Left cardiac atrium (tissue), 4 donors: ENCODE results near the gene LIF. TPM values are rescaled to one million over a fixed set of nuclear protein-coding genes. Genes with fewer than 3 reads are reported as not detected.
A peak's percentile ranks its signal among the peaks of the same experiment; 100 is the strongest.
"Not testable (repeated sequence)": the region's sequence is repeated elsewhere in the genome, so short reads cannot be mapped to it uniquely, and the experiment has no call there.

Experiments used
- ATAC-seq, 2 donors: fragments of 200-7000 bp; cut with Tn5 transposase; one replicate each; pipeline ENCODE4 v1.9.1; 2020; ENCODE audit warnings: mild to moderate bottlenecking in 2 of 2, moderate library complexity in 2 of 2
- DNase-seq: peaks from one replicate; pipeline ENCODE4 v3.0.0-alpha.2; 2020
- intact Hi-C, 2 donors: fragments of 100-400 bp; cut with DNase I; formaldehyde crosslinking; loops; one replicate each; pipeline versions ENCODE4 v1.14.1 to v1.15.1; 2022 to 2023
- total RNA-seq, 2 donors: library from RNA; stranded (reverse); fragmentation: NEBNext Ultra II Directional; extraction: Animal tissue kit (Norgen Biotek cat#: 25700); gene quantifications; one replicate each; pipeline ENCODE4 v1.2.1, GENCODE V29; 2021
- donor health status: DM: no; HTN: yes; CAD: no.
- donor health status: DM: no; HTN: yes; CAD: no; lungs with severe emphysema.
- donor health status: DM: yes; HTN: yes; CAD: no.
- donor health status: Dilated cardiomyopathy.

The LIF gene
- total RNA-seq, 2 donors from 2014 or later, result 0.94 to 7.0 TPM

DNA sequence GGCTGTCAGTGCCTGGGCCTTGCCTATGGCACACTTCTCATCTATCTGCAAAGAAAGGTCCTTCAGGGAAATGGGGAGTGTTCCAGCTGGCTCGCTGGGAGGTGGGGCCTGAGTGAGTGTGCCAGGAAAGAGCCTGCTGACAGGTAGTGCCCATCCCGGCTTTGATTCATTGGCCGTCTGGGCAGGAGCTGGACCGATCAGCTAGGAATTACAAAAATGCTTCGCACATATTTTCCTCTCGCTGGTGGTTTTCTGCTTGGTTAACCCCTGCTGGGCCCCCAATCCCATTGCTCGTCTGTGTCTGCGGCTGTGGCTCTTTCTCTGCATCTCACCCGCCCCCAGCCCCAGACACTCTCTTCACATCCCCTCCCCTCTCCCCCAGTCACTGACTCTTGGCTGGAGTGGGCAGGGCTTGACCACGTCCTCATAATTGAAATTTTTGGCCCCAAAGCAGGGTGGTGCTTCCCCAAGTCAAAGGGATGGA, 10.8 kb downstream of the LIF start:
- DNase-seq (no peak), ATAC-seq (peak; percentile 42 to 77)
- intact Hi-C loops, result no loop called here

DNA sequence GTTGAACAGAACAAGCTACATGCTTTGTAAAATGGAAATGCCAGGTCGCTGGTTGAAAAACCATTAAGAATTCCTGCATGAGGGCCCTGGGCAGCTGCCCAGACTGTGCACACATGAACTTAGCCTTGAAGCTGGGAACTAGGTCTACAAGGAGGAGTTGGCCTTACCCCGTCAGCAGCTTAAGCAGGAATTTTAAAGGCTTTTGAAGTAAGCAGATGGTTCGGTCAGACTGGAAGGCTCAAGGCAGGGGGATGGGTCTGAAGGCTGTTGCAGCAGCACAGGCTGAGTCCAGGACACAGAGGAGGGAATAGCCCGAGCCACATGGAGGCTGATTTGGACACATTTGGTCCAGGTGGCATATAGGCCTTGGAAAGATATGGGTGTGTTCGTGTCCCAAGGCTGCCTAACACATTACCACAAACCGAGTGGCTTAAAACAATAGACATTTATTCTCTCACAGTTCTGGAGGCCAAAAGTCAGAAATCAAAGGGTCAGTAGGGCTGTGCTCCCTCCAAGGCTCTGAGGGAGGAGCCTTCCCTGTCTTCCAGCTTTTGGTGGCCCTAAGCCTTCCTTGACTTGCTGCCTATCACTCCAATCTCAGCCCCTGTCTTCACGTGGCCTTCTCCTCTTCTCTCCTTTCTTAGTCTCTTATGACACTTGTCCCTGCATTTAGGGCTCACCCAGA, 11.6 kb downstream of the LIF start:
- DNase-seq (no peak), ATAC-seq (peak in 1 of 2 donors; percentile 28)
- intact Hi-C loops, result no loop called here

DNA sequence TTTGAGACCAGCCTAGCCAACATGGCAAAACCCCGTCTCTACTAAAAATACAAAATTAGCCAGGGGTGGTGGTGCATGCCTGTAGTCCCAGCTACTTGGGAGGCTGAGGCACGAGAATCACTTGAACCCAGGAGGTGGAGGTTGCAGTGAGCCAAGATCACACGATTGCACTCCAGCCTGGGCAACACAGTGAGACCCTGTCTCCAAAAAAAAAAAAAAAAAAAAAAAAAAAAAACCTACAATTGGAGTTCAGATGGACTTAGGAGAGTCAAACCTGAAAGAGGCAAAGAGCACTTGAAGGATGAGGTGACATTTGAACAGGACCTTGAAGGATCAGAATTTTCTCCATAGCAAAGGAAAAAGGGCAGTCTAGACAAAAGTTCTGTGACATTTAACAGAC, 12.2 kb downstream of the LIF start:
- intact Hi-C loops, ATAC-seq, DNase-seq: not testable (repeated sequence)

DNA sequence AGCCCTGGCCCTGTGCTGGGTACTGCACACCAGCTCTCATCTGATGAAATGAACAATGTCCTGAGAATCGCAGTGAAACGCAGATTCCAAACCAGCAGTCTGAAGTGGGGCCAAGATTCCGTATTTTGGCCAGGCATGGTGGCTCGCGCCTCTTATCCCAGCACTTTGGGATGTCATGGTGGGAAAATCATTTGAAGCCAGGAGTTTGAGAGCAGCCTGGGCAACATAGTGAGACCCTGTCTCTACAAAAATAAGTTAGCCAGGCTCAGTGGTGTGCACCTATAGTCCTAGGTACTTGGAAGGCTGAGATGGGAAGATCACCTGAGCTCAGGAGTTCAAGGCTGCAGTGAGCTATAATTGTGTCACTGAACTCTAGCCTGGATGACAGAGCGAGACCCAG, 13.0 kb downstream of the LIF start:
- intact Hi-C loops, result no loop called here
- no peak for ATAC-seq
- no peak for DNase-seq

DNA sequence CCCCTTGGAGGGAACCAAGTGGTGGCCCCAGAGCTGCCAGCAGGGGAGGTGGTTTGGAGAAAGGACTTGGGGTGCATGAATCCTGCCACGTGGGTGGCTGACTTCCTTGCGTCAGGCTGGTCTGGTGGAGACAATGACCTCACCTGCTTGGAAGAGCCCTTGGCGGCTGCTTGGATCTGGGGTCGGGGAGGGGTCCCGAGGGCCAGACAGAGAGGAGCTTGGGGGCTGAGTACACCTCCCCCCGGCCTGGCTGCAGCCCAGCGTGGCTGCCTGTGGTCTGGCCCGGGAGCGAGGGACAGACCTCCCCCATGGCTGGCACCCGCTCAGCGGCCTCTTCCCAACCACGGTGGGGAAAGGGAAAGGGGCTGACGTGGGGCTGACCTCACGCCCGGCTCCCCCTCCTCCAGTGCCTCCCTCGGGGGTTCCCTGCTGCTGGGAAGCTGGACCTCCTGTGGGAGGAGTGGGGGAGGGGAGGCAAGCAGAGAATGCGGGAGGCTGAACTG, 13.8 kb downstream of the LIF start:
- DNase-seq (no peak), ATAC-seq (no peak)
- intact Hi-C loops, result no loop called here

DNA sequence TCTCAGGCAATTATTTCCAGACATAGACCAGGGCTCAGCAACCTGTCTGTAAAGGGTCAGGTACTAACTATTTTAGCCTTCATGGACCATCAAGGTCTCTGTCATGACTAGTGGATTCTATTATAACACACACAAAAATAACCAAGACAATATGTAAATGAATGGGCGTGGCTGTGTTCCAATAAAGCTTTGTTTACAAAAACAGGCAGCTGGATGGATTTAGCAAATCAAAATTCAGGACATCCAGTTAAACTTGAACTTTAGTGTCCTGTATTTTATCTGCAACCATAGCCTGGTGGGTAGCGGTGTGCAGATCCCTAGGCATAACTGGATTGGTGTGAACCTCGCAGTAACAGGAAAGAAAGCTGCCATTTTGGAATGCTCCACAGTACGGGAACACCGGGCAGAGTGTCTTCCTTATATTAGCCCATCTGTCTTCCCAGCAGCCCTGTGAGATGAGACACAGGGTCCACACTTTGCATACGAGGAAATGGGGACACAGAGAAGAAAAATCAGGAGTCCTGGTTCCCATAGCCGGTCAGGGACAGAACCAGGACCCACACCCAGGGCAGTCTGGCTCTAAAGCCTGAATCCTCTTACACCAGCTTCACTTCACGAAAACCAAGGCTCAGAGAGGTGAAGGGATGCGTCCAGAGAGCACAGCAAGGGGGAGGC, 15.6 kb downstream of the LIF start:
- ATAC-seq (no peak), DNase-seq (no peak)
- intact Hi-C loops, result no loop called here

DNA sequence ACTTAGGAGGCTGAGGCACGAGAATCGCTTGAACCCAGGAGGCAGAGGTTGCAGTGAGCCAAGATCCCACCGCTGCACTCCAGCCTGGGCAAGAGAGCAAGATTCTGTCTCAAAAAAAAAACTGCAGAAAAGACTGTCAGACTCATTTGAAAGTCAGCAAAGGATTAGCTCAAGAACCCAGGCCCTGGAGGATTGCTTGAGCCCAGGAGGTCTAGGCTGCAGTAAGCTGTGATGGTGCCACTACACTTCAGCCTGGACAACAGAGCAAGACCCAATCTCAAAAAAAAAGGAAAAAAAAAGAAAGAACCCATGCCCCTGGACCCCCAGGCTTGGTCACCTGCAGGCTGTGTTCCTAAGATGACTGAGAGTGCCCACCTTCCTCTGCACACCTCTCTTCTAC, 16.2 kb downstream of the LIF start:
- intact Hi-C loops, result no loop called here
- DNase-seq, result no peak
- no peak for ATAC-seq

DNA sequence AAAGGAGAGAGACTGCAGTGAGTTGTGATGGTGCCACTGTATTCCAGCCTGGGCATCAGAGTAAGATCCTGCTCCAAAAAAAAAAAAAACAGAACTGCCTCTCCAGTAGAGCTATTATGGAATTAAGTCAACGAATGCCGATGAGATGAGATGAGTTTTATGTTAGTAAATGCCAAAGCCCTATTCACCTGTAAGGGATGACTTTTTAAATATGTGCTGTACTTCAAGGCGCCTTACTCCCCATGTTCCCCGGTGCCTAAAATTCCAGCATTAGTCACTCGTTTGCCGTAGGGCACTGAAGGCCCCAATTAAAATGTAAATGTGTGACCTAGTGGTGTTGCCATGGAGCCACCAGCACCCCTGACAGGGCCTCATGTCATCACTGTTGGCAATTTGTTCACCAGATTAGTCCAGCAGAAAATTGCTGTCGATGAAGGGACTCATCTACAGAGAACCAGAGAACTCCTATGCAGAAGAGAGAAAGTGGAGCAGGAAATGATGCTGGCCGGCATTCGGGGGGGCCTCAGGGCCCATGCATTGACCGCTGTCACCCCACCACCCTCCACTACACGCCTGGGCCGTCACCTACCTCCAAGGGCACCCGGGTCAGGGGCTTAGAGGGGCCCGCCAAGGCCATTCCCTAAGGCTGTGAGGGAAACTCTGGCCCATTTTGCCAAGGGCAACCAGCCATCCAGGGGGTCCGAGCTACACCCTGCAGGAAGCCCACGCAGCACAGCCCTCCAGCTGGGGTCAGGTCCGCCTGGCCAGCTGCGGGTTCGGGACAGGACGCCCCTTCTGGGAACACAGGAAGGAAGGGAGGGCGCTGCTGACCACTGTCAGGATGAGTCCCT, 17.8 kb downstream of the LIF start:
- intact Hi-C loops, result no loop called here
- ATAC-seq (no peak), DNase-seq (no peak)

DNA sequence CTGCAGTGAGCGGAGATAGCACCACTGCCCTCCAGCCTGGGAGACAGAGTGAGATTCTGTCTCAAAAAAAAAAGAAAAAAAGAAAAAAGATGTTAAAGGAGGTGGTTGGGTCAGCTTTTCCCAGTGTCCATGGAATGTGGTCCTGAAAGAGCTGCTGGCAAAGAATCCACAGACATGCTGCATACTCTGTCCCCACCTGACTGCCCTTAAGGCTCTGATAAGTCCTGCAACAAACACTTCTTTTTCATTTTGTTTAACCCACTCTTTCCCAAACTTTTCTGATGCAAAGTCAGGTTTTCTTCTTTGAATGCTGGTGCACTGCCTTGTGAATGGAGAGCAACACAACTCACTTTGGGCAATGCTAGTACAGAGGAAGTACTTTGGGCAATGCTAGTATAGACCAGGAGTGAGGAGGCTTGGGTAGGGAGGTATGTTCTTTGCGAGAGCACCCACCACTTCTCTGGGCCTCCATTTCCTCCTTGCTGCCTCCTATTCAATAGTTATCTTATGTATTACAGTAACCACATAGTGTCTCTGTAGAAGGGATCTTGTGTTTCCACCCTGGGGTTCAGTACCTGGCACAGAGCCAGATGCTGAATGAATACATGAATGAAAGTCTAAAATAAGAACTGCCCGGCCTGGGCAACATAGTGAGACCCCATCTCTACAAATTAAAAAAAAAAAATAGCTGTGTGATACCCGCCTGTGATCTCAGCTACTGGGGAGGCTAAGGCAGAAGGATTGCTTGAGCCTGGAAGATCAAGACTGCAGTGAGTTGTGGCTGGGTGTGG, 18.9 kb downstream of the LIF start:
- DNase-seq (no peak), ATAC-seq (no peak)
- intact Hi-C loops, result no loop called here

DNA sequence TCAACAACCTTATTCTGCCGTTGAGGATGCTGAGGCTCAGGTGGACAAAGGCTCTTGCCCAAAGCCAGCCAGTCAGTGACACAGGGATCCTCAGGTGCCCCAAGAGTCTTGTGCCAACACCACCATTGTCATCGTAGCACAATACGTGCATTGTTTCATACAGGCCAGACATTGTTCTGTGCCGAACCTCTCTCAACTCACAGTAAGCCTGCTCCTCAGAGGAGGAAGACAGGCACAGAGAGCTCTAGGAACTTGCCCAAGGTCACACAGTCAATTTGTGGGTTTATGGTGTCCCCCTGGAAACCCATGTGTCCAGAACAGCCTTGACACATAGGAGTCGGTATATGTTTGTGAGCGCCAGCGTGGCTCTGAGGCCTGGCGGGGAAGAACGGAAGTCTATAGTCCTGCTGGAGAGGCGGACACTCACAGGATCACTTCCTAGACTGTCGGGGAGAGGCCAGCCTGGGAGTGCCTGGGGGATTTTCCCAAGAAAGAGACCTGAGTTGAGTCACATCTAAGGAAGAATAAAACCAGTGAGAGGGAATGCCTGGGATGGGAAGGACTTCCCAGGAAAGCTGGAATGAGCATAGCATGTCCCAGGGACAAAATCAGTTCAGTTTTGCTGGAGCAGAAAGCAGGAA, 20.2 kb downstream of the LIF start:
- no peak for DNase-seq
- no peak for ATAC-seq

DNA sequence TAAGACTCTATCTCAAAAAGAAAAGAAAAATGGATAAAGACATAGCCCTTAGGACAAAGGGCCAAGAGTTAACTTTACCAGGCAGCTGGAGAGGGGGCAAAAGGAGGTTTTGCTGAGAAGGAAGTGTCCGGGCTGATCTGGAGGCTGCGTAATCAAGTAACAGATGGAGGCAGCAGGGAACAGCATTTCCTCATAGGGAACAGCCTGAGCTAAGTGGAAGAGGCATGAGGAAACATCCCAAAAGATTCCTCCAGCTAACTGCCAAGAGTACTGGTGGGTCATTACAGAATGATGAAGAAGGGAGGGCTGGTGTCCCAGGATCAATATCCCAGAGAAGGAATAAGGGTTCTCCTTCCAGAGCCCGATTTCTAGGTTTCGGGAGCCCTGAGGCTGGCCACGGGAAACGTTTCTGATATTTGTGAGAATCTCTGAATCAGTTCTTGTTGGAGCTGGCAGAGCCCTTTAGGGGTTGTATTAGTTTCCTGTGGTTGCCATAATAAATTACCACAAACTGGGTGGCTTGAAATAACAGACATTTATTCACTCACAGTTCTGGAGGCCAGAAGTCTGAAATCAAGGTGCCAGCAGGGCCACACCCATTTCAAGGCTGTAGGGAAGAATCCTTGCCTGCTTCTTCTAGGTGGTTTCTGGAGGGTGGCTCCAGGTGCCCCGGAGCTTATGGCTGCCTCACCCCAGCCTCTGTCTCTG, 21.2 kb downstream of the LIF start:
- no peak for ATAC-seq
- intact Hi-C loops, result no loop called here
- no peak for DNase-seq

More for the DNA sequence above, 20.2 kb downstream of the LIF start:
- intact Hi-C loops, result no loop called here

DNA sequence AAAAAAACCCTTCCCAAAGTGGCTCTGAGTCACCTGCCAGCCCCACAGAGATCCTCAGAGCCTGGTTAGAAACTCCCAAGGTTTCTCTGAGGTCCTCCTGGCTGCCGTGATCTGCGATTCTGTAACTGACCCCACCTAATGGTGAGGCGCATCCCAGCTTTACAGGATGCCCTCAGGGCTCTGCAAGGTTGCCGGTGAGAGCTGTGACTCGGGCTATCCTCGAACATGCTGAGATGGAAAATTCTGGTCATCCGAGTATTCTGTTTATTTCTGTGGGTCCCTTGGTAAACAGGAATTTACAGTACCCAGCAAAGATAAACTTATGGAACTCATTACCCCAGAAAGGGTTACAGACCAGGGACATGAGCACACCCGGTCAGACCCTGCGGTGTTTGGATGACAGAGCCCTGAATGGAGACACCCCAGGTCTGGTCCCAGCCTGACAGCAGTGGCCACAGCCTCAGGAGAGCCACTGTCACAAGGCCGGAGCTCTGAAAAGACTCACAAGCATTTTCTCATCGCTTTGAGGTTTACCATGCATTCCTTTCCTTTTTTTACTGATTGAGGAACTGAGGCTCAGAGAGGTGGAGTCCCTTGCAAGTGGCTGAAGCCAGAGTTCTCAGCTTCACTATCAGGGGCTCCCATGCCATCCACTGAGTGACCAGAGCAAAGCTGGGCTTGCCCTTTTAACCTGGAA, 22.2 kb downstream of the LIF start:
- ATAC-seq, result no peak
- no peak for DNase-seq
- intact Hi-C loops, result no loop called here

DNA sequence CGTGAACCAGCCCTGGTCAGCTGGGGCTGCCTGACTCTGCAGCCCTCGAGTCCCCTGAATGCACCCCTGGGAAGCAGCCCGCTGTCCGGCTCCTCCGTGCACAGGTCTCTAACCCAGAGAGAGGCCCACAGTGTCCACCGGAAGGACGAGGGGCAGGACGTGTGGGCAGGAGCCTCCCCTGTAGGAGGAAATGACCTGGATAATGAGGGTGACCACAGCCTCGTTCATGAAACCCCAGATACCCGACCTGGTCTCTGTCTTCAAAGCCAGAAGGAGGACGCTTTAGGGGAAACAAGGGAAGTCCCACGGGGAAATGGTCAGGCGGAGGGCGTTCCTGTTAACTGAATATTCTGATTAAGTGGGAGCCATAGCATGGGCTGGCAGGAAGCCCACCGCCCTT, 23.3 kb downstream of the LIF start:
- intact Hi-C loops, result no loop called here
- no peak for DNase-seq
- ATAC-seq, result no peak

DNA sequence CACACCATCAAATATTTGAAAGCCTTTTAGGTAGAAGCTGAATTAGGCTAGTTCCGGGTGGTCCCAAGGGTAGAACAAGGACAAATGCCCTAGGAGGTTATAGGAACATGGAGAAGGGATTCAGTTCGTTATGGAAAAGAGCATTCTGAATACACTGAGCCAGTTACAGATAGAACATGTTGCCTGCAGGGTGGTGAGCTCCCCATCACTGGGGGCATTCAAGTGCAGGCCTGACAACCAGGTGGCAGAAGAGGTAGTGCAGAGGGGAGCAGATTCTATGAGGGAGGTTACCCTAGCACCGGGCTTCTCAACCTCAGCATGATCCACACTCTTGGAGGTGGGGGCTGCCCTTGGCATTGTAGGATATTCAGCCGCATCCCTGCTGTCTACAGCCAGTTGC, 24.2 kb downstream of the LIF start:
- ATAC-seq, result no peak
- DNase-seq, result no peak
- intact Hi-C loops, result no loop called here

DNA sequence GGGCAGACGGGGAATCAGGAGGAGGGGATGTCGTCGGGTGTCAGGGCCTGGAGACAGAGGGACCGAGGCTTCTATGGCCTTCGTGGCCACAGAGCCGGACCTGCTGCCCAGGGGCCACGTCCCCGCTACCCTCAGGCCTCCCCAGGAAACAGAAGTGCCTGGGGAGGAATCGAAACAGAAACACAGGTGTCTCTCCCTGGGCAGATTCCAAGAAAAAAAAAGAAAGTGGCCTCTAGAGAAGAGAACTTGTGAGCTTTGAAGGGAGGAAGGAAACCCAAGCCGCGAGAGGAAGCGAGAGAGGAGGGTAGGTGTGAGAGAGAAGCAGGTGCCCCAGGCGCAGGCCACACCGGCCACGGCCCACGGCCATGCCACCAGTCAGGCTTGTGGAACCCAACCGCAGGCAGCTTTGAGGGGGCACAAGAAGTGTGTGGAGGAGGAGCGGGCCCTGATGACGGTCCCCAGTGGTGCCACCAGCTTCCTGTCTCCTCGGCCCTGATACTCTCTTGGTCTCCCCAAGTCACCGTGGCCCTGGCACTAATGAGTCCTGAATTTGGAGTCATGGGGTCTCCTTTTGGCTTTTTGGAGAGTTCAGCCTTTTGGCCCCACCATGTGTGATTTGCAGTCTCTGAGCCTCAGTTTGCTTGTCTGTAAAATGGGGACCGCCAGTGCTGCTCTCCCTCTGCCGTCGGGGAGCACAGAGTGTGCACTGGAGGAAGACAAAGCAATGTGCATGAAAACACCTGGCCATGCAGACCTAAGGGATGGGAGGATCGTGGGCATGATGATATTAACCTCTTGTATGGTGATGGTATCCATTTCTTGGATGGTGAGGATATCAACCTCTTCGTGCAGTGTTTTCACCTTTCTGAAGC, 25.2 kb downstream of the LIF start:
- DNase-seq (no peak), ATAC-seq (no peak)
- intact Hi-C loops, result no loop called here

DNA sequence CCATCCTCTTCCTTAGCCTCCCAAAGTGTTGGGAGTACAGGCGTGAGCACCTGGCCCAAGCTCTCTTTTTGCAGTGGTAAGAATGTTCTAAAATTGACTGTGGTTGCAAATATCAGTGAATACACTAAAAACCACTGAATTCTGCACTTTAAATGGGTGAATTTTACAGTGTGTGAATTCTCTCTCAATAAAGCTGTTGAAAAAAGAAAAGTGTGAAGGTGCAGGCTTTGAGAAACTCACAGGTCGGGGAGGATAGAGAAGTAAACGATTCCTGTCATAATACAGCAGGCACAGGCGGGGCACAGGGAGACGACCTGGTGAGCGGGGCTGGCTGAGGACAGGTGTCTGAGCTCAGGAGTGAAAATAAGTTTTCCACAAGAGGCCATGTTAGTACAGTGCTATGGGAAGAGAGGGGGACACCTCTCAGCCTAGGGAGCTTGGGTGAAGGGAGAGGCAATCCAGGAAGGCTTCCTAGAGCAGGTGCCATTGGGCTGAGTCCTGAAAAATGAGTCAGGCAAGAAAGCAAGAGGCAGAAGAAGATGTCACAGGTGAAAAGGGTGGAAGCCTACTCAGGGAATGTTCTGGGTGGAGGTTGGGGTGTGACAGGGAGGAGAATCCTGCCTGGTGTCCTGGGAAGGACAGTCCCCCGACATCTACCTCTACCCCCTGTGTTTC, 26.1 kb downstream of the LIF start:
- no peak for ATAC-seq
- intact Hi-C loops, result no loop called here
- DNase-seq, result no peak
